ENCODE measurements around the gene BBLN.

GRCh38 chr9:128180447-128180846, 20.4 kb downstream of the BBLN start:
- TF ChIP-seq POLR2AphosphoS5 (IDR thresholded peaks at IDR 0.05) (no peak), CTCF (IDR thresholded peaks at IDR 0.05) (no peak), EP300 (IDR thresholded peaks at IDR 0.05) (no peak)

Data from sigmoid colon (tissue), 4 donors.